Spleen (tissue), 11 donors: Measurements from ENCODE around the gene PLA2G4A. TPM values are rescaled to one million over a fixed set of nuclear protein-coding genes. Genes with fewer than 3 reads are reported as not detected.
A peak's percentile ranks its signal among the peaks of the same experiment; 100 is the strongest.

Source experiments
- DNase-seq: peaks from one replicate; pipeline ENCODE4 v3.0.0-alpha.2; 2020
- H3K27ac ChIP-seq, 8 donors: fragments of 200-600 bp; sonication (generic) in 7 of 8; 1 replicate in 4 of 8; 2 replicates in 4 of 8; pipeline versions ENCODE4 v1.5.0 to v1.8.0; 2016 to 2021; ENCODE audit warnings: inconsistent platforms in 4 of 8, mild to moderate bottlenecking in 4 of 8, moderate library complexity in 1 of 8
- H3K27me3 ChIP-seq, 7 donors: fragments of 200-600 bp; sonication (generic) in 6 of 7; replicated peaks in 1 of 7; 1 replicate in 4 of 7; 2 replicates in 3 of 7; pipeline versions ENCODE4 v1.5.0 to v1.8.0; 2016 to 2021; ENCODE audit warnings: inconsistent platforms in 3 of 7, mild to moderate bottlenecking in 1 of 7
- H3K36me3 ChIP-seq, 6 donors: fragments of 200-600 bp; sonication (generic) in 5 of 6; 1 replicate in 4 of 6; 2 replicates in 2 of 6; pipeline versions ENCODE4 v1.5.0 to v1.8.0; 2016 to 2021; ENCODE audit warnings: inconsistent platforms in 2 of 6
- H3K4me1 ChIP-seq, 6 donors: fragments of 200-600 bp; sonication (generic) in 5 of 6; 1 replicate in 3 of 6; 2 replicates in 3 of 6; pipeline versions ENCODE4 v1.5.0 to v1.8.0; 2016 to 2021; ENCODE audit warnings: inconsistent platforms in 3 of 6
- H3K4me3 ChIP-seq, 8 donors: fragments of 200-600 bp; sonication (generic) in 7 of 8; 1 replicate in 4 of 8; 2 replicates in 4 of 8; pipeline versions ENCODE4 v1.5.0 to v1.8.0; 2016 to 2021; ENCODE audit warnings: inconsistent platforms in 4 of 8, mild to moderate bottlenecking in 4 of 8, moderate library complexity in 2 of 8
- H3K9me3 ChIP-seq, 8 donors: fragments of 200-600 bp; sonication (generic) in 7 of 8; 1 replicate in 4 of 8; 2 replicates in 4 of 8; pipeline versions ENCODE4 v1.5.0 to v1.8.0; 2016 to 2021; ENCODE audit warnings: inconsistent platforms in 4 of 8
- POLR2A ChIP-seq, 3 donors: fragments of 450-650 bp; IDR thresholded peaks; one replicate each; pipeline ENCODE4 v1.5.1; 2017; ENCODE audit warnings: antibody characterized with exemption in 3 of 3, mild to moderate bottlenecking in 1 of 3
- POLR2AphosphoS5 ChIP-seq, 3 donors: sonication (generic); formaldehyde crosslinking; IDR thresholded peaks; one replicate each; pipeline ENCODE4 v1.5.1; 2017; ENCODE audit warnings: antibody characterized with exemption in 3 of 3
- WGBS, 5 donors: extraction: QIAGEN DNeasy Blood & Tissue Kit in 3 of 5; methylation state at CpG; one replicate each; pipeline versions ENCODE4 v1.1.5 to v1.1.7; 2013 to 2018; 5-methylcytosine and 5-hydroxymethylcytosine counted together
- intact Hi-C: fragments of 100-400 bp; cut with DNase I; formaldehyde crosslinking; loops from one replicate; pipeline ENCODE4 v1.15.0; 2023; ENCODE audit warnings: low total_unique reads
- polyA plus RNA-seq, 3 donors: library from polyadenylated mRNA; stranded (reverse); fragments of 200-250 nt; gene quantifications; one replicate each; pipeline ENCODE4 v1.2.1, GENCODE V29; 2013
- total RNA-seq, 7 donors: library from RNA; depleted of rRNA in 3 of 7; stranded (reverse); fragments of >200 nt in 3 of 7; fragmentation: NEBNext Ultra II Directional in 4 of 7; extraction: Animal tissue kit (Norgen Biotek cat#: 25700) in 4 of 7; gene quantifications; one replicate each; pipeline versions ENCODE4 v1.1.0 to v1.2.1, GENCODE V29; 2016 to 2021
- TF ChIP-seq, protein P1 (sequence below), 11 experiments: fragments of 200-600 bp in 7 of 11; fragments of 450-650 bp in 4 of 11; sonication (generic) in 4 of 11; IDR thresholded peaks in 8 of 11; conservative IDR thresholded peaks in 3 of 11; 1 replicate in 7 of 11; 2 replicates in 4 of 11; pipeline versions ENCODE4 v1.4.0 to v1.8.0; 2016 to 2021; ENCODE audit warnings: antibody characterized with exemption in 11 of 11, inconsistent platforms in 4 of 11, mild to moderate bottlenecking in 1 of 11
- donor health status: healthy with polysubstance abuse.
- donor health status: DM: no; HTN: no; CAD: no; lungs with moderate emphysema.
- donor health status: DM: no; HTN: no; CAD: no.
- donor health status: Bipolar disorder and iron deficiency.
- donor health status: healthy.
- donor health status: DM: no; HTN: no; CAD: no.
- donor health status: DM: yes; HTN: yes; CAD: no.

Gene PLA2G4A
- total and polyA plus RNA-seq, 10 donors, result 1.2 to 11.6 (median 7.2) TPM

DNA sequence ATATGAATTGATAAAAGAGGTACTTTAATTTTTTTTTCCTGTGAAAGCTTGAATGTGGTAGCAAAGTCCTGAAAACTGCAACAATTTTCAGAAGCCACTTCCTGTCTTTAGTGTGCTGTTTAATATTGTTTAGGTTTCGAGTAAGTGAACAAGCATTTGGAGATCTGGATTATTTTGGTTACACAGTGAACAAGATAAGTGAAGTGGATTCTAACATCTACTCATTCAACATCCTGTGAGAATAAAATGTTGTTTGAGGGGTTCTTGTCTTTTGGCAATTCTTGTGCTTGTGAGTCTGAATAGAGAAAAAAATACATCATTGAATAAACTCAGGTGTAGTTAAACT lies 35.2 kb upstream of the PLA2G4A start:
- intact Hi-C loops, result no loop called here

DNA sequence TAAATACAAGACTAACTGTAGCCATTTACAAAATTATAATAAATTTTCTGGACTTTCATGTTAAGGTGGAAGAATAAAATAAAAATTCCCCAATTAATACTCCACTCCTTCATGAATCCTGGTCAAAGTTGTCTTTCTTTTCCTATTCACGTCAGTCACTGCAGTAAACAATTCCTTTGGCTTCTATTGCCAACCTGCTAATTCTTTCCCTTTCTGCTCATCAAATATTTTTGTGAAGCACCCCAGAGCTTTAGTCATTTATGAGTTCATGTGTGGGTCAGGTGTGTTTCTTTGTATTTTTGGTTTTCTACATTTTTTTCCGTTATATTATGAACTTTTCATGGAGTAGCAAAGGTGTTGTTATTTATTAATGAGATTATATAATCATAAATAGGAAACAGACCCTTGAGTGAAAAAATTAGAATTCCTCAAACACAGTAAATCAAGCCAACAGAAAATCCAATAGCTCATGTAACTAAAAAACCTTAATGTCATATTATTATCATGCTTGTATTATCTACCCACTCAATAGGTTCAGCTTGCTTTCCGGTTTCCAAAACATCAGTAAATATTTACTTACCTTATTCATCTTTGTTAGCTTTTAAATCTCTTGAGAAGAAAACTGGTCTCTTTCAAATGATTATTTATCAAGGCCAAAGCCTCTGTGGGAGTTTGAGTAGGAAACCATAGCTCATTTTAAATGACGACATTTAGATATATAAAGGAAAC lies 29.6 kb upstream of the PLA2G4A start:
- WGBS, 5 donors, result 64 to 74% (median 70%) methylated on average over 4 of the region's 4 CpGs
- TF ChIP-seq, protein P1, sequence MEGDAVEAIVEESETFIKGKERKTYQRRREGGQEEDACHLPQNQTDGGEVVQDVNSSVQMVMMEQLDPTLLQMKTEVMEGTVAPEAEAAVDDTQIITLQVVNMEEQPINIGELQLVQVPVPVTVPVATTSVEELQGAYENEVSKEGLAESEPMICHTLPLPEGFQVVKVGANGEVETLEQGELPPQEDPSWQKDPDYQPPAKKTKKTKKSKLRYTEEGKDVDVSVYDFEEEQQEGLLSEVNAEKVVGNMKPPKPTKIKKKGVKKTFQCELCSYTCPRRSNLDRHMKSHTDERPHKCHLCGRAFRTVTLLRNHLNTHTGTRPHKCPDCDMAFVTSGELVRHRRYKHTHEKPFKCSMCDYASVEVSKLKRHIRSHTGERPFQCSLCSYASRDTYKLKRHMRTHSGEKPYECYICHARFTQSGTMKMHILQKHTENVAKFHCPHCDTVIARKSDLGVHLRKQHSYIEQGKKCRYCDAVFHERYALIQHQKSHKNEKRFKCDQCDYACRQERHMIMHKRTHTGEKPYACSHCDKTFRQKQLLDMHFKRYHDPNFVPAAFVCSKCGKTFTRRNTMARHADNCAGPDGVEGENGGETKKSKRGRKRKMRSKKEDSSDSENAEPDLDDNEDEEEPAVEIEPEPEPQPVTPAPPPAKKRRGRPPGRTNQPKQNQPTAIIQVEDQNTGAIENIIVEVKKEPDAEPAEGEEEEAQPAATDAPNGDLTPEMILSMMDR (IDR thresholded peaks at IDR 0.05 in 8 of 11, conservative IDR thresholded peaks at IDR 0.05 in 3 of 11), result no peak
- TF ChIP-seq POLR2A (IDR thresholded peaks at IDR 0.05) (no peak), POLR2AphosphoS5 (IDR thresholded peaks at IDR 0.05) (no peak)
- Histone ChIP-seq H3K4me1 (no peaks in the 10 kb centered on the region), H3K9me3 (no peaks in the 10 kb centered on the region), H3K36me3 (no peaks in the 10 kb centered on the region), H3K27ac (no peak overlapping the region), H3K27me3 (no peaks in the 10 kb centered on the region), H3K4me3 (no peak overlapping the region)
- intact Hi-C loops, result no loop called here
- no peak for DNase-seq

More for the DNA sequence above, 35.2 kb upstream of the PLA2G4A start:
- Histone ChIP-seq H3K4me1 (no peaks in the 10 kb centered on the region), H3K9me3 (no peaks in the 10 kb centered on the region), H3K36me3 (no peaks in the 10 kb centered on the region), H3K27me3 (no peaks in the 10 kb centered on the region), H3K27ac (no peak overlapping the region), H3K4me3 (no peak overlapping the region)
- WGBS, 5 donors, result 28 to 61% (median 35%) methylated on average over 1 of the region's 1 CpG
- no peak for DNase-seq
- TF ChIP-seq, protein P1 (IDR thresholded peaks at IDR 0.05 in 8 of 11, conservative IDR thresholded peaks at IDR 0.05 in 3 of 11), result no peak
- TF ChIP-seq POLR2AphosphoS5 (IDR thresholded peaks at IDR 0.05), result no peak
- no peak for TF ChIP-seq POLR2A (IDR thresholded peaks at IDR 0.05)

DNA sequence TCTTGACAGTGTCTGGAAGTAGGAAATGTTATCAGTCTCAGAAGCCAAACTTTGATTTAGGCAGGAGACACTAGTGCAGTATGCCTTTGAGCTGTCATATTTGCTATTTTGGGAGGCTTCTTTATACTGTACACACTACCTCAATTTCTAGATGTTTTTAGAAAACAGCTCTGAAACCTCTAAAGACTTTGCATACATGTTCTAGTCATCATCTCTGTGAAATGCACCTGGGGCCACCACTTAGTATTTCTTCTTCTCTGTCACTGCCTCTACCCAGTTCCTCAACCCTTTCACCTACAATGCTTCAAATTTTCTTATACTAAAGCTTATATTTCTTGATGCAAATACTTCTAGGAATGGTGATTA lies 29.1 kb upstream of the PLA2G4A start:
- no peaks in the 10 kb centered on the region for H3K4me1 ChIP-seq
- H3K27me3 ChIP-seq, result no peaks in the 10 kb centered on the region
- no peaks in the 10 kb centered on the region for H3K9me3 ChIP-seq
- DNase-seq, result no peak
- no peak overlapping the region for H3K27ac ChIP-seq
- intact Hi-C loops, result no loop called here
- H3K36me3 ChIP-seq, result no peaks in the 10 kb centered on the region
- no peak overlapping the region for H3K4me3 ChIP-seq
- TF ChIP-seq, protein P1 (IDR thresholded peaks at IDR 0.05 in 8 of 11, conservative IDR thresholded peaks at IDR 0.05 in 3 of 11), result no peak
- no peak for TF ChIP-seq POLR2AphosphoS5 (IDR thresholded peaks at IDR 0.05)
- no peak for TF ChIP-seq POLR2A (IDR thresholded peaks at IDR 0.05)

DNA sequence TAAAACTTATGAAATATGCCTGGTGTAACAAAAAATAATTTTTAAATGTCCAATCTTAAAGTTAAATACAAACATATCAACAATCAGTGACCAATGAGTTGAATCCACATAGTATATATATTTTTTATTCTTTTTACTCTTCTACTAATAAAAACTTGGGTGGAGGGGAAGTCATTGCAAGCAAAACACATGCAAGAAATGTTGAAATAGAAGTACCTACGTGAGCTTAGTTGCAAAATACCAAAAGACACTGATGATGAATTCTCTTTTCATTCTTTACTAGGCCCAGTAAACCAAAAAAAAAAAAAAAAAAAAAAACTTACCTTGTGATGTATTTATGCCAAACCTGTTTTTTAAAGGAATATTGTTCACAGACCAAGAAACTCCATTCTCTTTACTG lies 26.4 kb upstream of the PLA2G4A start:
- 33 to 73% (median 58%) methylated on average over 1 of the region's 1 CpG for WGBS, 5 donors
- intact Hi-C loops, result no loop called here
- no peak overlapping the region for H3K4me3 ChIP-seq

More for the DNA sequence above, 26.4 kb upstream of the PLA2G4A start:
- H3K27ac ChIP-seq, result peak overlapping the region in 2 of 8 donors; percentile 26 to 59
- DNase-seq, result no peak
- H3K4me1 ChIP-seq, result no peaks in the 10 kb centered on the region
- no peaks in the 10 kb centered on the region for H3K9me3 ChIP-seq
- H3K27me3 ChIP-seq, result no peaks in the 10 kb centered on the region
- TF ChIP-seq, protein P1 (IDR thresholded peaks at IDR 0.05 in 8 of 11, conservative IDR thresholded peaks at IDR 0.05 in 3 of 11), result no peak
- TF ChIP-seq POLR2AphosphoS5 (IDR thresholded peaks at IDR 0.05) (no peak), POLR2A (IDR thresholded peaks at IDR 0.05) (no peak)
- no peaks in the 10 kb centered on the region for H3K36me3 ChIP-seq
